K562 (cell line): Measurements from ENCODE around the gene NACA2. TPM values are rescaled to one million over a fixed set of nuclear protein-coding genes. Genes with fewer than 3 reads are reported as not detected.

Experiments used
- ATAC-seq: fragments of 200-7000 bp; cut with Tn5 transposase; 3 replicates; pipeline ENCODE4 v1.9.1; 2020; ENCODE audit warnings: moderate library complexity
- BruUV-seq: library from RNA; stranded (reverse); fragments of 400-500 nt; replicated peaks from 2 replicates; lab custom pipeline; 2021; lab: Mats Ljungman, UMichigan
- CTCF ChIA-PET: fragments of 300-600 bp; formaldehyde crosslinking; extraction: SDS; loops from one replicate; lab custom pipeline; 2021; ENCODE audit warnings: low intra/inter-chr PET ratio; lab: Yijun Ruan, JAX
- POLR2A ChIA-PET: fragments of 300-600, 350-650 bp; sonication (Branson Sonifier 250); formaldehyde crosslinking; extraction: SDS; loops from one replicate; lab custom pipeline; 2021; ENCODE audit warnings: antibody characterized with exemption, inconsistent platforms; lab: Yijun Ruan, JAX
- DNase-seq, 4 experiments: peaks; one replicate each; pipeline versions ENCODE4 v3.0.0 to v3.0.0-alpha.2; 2011 to 2018; ENCODE audit warnings: low spot score in 3 of 4, mixed read lengths in 3 of 4; ENCODE audit errors: extremely low read depth in 1 of 4
- FAIRE-seq: peaks from 2 replicates; lab custom pipeline; 2011; peaks lifted over from hg19 to GRCh38; lab: Jason Lieb, UNC
- H2AFZ ChIP-seq: 2 replicates; pipeline ENCODE4 v1.6.0; 2011; ENCODE audit warnings: low read depth, low read length, control low read depth, inconsistent platforms
- H3K27ac ChIP-seq: fragments of 200-600 bp; 3 replicates; pipeline ENCODE4 v1.8.0; 2011; ENCODE audit warnings: low read depth, mild to moderate bottlenecking, control low read depth, inconsistent platforms, low read length, moderate library complexity, mixed read lengths; ENCODE audit errors: extremely low read depth
- H3K27me3 ChIP-seq, 2 experiments: fragments of 300-600 bp in 1 of 2; 2 replicates in 1 of 2; 3 replicates in 1 of 2; pipeline versions ENCODE4 v1.6.0 to v1.8.0; 2011; ENCODE audit warnings: inconsistent platforms in 2 of 2, low read length in 2 of 2, mild to moderate bottlenecking in 1 of 2, mixed read lengths in 1 of 2, moderate library complexity in 1 of 2; ENCODE audit not compliant: control insufficient read depth in 2 of 2, insufficient read depth in 2 of 2
- H3K36me3 ChIP-seq: fragments of 300-600 bp; 3 replicates; pipeline ENCODE4 v1.8.0; 2011; ENCODE audit warnings: mild to moderate bottlenecking, low read length, inconsistent platforms; ENCODE audit not compliant: control insufficient read depth, insufficient read depth
- H3K4me1 ChIP-seq, 2 experiments: fragments of 200-600 bp in 1 of 2; replicated peaks in 1 of 2; 2 replicates in 1 of 2; 3 replicates in 1 of 2; pipeline versions ENCODE4 v1.5.1 to v1.8.0; 2011; ENCODE audit warnings: inconsistent platforms in 2 of 2, low read length in 2 of 2, mild to moderate bottlenecking in 1 of 2, mixed read lengths in 1 of 2, moderate library complexity in 1 of 2; ENCODE audit not compliant: control insufficient read depth in 2 of 2, insufficient read depth in 2 of 2
- H3K4me2 ChIP-seq: 2 replicates; pipeline ENCODE4 v1.6.1; 2011; ENCODE audit warnings: low read length, control low read depth, inconsistent platforms, mixed read lengths; ENCODE audit not compliant: insufficient read depth
- H3K4me3 ChIP-seq: fragments of 200-600 bp; sonication (generic), shearing (Covaris generic); 2 replicates; pipeline ENCODE4 v1.5.1; 2016; ENCODE audit warnings: control low read depth, inconsistent platforms
- H3K79me2 ChIP-seq: fragments of 200-600 bp; 3 replicates; pipeline ENCODE4 v1.8.0; 2011; ENCODE audit warnings: low read length, inconsistent platforms; ENCODE audit not compliant: control insufficient read depth, insufficient read depth
- H3K9ac ChIP-seq, 2 experiments: 2 replicates each; pipeline versions ENCODE4 v1.6.0 to v1.6.1; 2011; ENCODE audit warnings: low read depth in 2 of 2, low read length in 2 of 2, control low read depth in 1 of 2, inconsistent platforms in 1 of 2, mild to moderate bottlenecking in 1 of 2, mixed read lengths in 1 of 2; ENCODE audit not compliant: insufficient read depth in 1 of 2
- H3K9me1 ChIP-seq: one replicate; pipeline ENCODE4 v1.6.0; 2011; ENCODE audit warnings: inconsistent platforms, mild to moderate bottlenecking, low read length, moderate library complexity; ENCODE audit not compliant: control insufficient read depth, insufficient read depth
- H3K9me3 ChIP-seq: replicated peaks from 2 replicates; pipeline ENCODE4 v1.5.1; 2011; ENCODE audit warnings: low read depth, low read length, inconsistent platforms; ENCODE audit not compliant: control insufficient read depth, insufficient read depth
- H4K20me1 ChIP-seq: replicated peaks from 2 replicates; pipeline ENCODE4 v1.6.1; 2011; ENCODE audit warnings: low read length, inconsistent platforms, mixed read lengths; ENCODE audit not compliant: control insufficient read depth, insufficient read depth
- C11orf30 ChIP-seq: fragments of 450-650 bp; IDR thresholded peaks from 2 replicates; pipeline ENCODE4 v1.6.1; 2016; ENCODE audit warnings: low read depth, mild to moderate bottlenecking
- GTF2F1 ChIP-seq: IDR thresholded peaks from 2 replicates; pipeline ENCODE4 v1.6.1; 2011; ENCODE audit warnings: low read depth, low read length, improper control_type of control experiment
- SREBF1 ChIP-seq: fragments of 150-350 bp; IDR thresholded peaks from 2 replicates; pipeline ENCODE4 v1.6.1; 2014; ENCODE audit warnings: antibody characterized with exemption, low read depth, low read length, borderline replicate concordance
- TAF15 ChIP-seq: fragments of 200-400 bp; formaldehyde crosslinking; IDR thresholded peaks from 2 replicates; pipeline ENCODE4 v1.6.1; 2017; ENCODE audit warnings: mild to moderate bottlenecking, low read depth, low read length, moderate library complexity
- ZNF347 ChIP-seq: fragments of 450-650 bp; formaldehyde crosslinking; IDR thresholded peaks from 2 replicates; pipeline ENCODE4 v1.4.0; 2020; ENCODE audit warnings: low read depth, mild to moderate bottlenecking, moderate library complexity
- WGBS: fragments of 100-300 bp; shearing (Covaris generic); methylation state at CpG from one replicate; pipeline ENCODE4 v1.1.6; 2016; ENCODE audit warnings: low coverage, mixed read lengths; ENCODE audit not compliant: insufficient coverage; ENCODE audit errors: missing lambda C conversion rate; 5-methylcytosine and 5-hydroxymethylcytosine counted together
- in situ Hi-C: fragments of 300-500 bp; cut with MboI; formaldehyde crosslinking; loops from 4 replicates; pipeline ENCODE4 v1.15.0; 2018; ENCODE audit warnings: inconsistent platforms, mixed read lengths
- intact Hi-C: fragments of 100-400 bp; cut with micrococcal nuclease; formaldehyde crosslinking; loops from 2 replicates; pipeline ENCODE4 v1.14.2; 2022
- polyA plus RNA-seq, 8 experiments: library from polyadenylated mRNA; depleted of rRNA in 4 of 8; stranded (reverse) in 5 of 8; unstranded in 3 of 8; fragments of >200 nt; fragmentation: Nextera tagmentation in 2 of 8; fragmentation: Illumina TruSeq in 1 of 8; extraction: Ambion mirVana in 2 of 8; extraction: Trizol in 1 of 8; gene quantifications; 2 replicates each; pipeline versions ENCODE4 v1.2.1 to v1.2.3, GENCODE V29; 2011 to 2014; ENCODE audit warnings: inconsistent platforms in 1 of 8, missing spikeins in 1 of 8
- total RNA-seq, 7 experiments: library from RNA; depleted of rRNA in 6 of 7; stranded (reverse); fragments of >200 nt in 6 of 7; fragmentation: Illumina TruSeq in 2 of 7; extraction: Trizol in 2 of 7; gene quantifications; 2 replicates each; pipeline versions ENCODE4 v1.2.1 to v1.2.3, GENCODE V29; 2011 to 2021; ENCODE audit warnings: low replicate concordance in 1 of 7
- TF ChIP-seq, protein P1 (sequence below): fragments of 450-650 bp; IDR thresholded peaks from 2 replicates; pipeline ENCODE4 v1.7.0; 2016; ENCODE audit warnings: borderline replicate concordance
- TF ChIP-seq, protein P2 (sequence below), 3 experiments: fragments of 200-800 bp in 1 of 3; fragments of 250-450 bp in 1 of 3; fragments of 450-650 bp in 1 of 3; sonication (Bioruptor Pico) in 1 of 3; sonication (Bioruptor generic) in 1 of 3; formaldehyde crosslinking in 1 of 3; IDR thresholded peaks; 2 replicates each; pipeline versions ENCODE4 v1.6.1 to v1.8.0; 2016 to 2022; ENCODE audit warnings: mild to moderate bottlenecking in 2 of 3, missing genetic modification characterization in 2 of 3, missing compliant biosample characterization in 1 of 3, moderate library complexity in 1 of 3
- TF ChIP-seq, protein P3 (sequence below), 2 experiments: fragments of 450-650 bp in 1 of 2; IDR thresholded peaks; 2 replicates each; pipeline ENCODE4 v1.6.1; 2011 to 2017; ENCODE audit warnings: low read depth in 2 of 2, antibody characterized with exemption in 1 of 2, borderline replicate concordance in 1 of 2, low read length in 1 of 2, mild to moderate bottlenecking in 1 of 2, mixed read lengths in 1 of 2; ENCODE audit not compliant: control insufficient read depth in 1 of 2

The NACA2 gene
- total and polyA plus RNA-seq, 9 of the 15 experiments (the other 6 are each of a cell fraction or from before 2014, with no cell fraction given), result 0.13 to 0.29 (median 0.23) TPM; not detected in 4

DNA sequence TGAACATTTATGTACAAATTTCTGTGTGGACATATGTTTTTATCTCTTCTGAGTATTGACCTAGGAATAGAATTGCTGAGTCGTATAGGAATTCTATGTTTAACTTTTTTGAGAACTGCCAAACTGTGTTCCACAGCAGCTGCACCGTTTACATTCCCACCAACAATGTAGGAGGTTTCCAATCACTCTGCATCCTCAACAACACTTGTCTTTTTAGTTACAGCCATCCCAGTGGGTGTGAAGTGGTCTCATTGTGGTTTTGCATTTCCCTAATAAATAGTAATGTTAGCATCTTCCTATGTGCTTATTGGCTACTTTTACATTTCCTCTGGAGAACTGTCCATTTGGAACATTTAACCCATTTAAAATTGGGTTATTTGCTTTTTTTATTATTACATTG lies 36.6 kb upstream of the NACA2 start:
- ChIA-PET POLR2A (no interaction called here), CTCF (no interaction called here)
- no peaks in the 10 kb centered on the region for H3K9me3 ChIP-seq
- H3K4me3 ChIP-seq, result no peak overlapping the region
- in situ Hi-C loops (no loop called here), intact Hi-C loops (no loop called here)
- no peaks in the 10 kb centered on the region for H4K20me1 ChIP-seq
- no peak for FAIRE-seq
- H3K9ac ChIP-seq, result no peak overlapping the region
- TF ChIP-seq, protein P1, sequence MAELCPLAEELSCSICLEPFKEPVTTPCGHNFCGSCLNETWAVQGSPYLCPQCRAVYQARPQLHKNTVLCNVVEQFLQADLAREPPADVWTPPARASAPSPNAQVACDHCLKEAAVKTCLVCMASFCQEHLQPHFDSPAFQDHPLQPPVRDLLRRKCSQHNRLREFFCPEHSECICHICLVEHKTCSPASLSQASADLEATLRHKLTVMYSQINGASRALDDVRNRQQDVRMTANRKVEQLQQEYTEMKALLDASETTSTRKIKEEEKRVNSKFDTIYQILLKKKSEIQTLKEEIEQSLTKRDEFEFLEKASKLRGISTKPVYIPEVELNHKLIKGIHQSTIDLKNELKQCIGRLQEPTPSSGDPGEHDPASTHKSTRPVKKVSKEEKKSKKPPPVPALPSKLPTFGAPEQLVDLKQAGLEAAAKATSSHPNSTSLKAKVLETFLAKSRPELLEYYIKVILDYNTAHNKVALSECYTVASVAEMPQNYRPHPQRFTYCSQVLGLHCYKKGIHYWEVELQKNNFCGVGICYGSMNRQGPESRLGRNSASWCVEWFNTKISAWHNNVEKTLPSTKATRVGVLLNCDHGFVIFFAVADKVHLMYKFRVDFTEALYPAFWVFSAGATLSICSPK, result no peak
- TF ChIP-seq C11orf30 (0 out of 2 replicates have a peak, but pooled peaks have one; percentile 13), SREBF1 (no peak), GTF2F1 (no peak), ZNF347 (CRISPR knock-in tag) (no peak), TAF15 (no peak)
- TF ChIP-seq, protein P2, sequence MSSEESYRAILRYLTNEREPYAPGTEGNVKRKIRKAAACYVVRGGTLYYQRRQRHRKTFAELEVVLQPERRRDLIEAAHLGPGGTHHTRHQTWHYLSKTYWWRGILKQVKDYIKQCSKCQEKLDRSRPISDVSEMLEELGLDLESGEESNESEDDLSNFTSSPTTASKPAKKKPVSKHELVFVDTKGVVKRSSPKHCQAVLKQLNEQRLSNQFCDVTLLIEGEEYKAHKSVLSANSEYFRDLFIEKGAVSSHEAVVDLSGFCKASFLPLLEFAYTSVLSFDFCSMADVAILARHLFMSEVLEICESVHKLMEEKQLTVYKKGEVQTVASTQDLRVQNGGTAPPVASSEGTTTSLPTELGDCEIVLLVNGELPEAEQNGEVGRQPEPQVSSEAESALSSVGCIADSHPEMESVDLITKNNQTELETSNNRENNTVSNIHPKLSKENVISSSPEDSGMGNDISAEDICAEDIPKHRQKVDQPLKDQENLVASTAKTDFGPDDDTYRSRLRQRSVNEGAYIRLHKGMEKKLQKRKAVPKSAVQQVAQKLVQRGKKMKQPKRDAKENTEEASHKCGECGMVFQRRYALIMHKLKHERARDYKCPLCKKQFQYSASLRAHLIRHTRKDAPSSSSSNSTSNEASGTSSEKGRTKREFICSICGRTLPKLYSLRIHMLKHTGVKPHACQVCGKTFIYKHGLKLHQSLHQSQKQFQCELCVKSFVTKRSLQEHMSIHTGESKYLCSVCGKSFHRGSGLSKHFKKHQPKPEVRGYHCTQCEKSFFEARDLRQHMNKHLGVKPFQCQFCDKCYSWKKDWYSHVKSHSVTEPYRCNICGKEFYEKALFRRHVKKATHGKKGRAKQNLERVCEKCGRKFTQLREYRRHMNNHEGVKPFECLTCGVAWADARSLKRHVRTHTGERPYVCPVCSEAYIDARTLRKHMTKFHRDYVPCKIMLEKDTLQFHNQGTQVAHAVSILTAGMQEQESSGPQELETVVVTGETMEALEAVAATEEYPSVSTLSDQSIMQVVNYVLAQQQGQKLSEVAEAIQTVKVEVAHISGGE (CRISPR knock-in tag; IDR thresholded peaks at IDR 0.05), result peak in 1 of 3 experiments; percentile 90; a peak in 2 of 6 replicates
- TF ChIP-seq, protein P3, sequence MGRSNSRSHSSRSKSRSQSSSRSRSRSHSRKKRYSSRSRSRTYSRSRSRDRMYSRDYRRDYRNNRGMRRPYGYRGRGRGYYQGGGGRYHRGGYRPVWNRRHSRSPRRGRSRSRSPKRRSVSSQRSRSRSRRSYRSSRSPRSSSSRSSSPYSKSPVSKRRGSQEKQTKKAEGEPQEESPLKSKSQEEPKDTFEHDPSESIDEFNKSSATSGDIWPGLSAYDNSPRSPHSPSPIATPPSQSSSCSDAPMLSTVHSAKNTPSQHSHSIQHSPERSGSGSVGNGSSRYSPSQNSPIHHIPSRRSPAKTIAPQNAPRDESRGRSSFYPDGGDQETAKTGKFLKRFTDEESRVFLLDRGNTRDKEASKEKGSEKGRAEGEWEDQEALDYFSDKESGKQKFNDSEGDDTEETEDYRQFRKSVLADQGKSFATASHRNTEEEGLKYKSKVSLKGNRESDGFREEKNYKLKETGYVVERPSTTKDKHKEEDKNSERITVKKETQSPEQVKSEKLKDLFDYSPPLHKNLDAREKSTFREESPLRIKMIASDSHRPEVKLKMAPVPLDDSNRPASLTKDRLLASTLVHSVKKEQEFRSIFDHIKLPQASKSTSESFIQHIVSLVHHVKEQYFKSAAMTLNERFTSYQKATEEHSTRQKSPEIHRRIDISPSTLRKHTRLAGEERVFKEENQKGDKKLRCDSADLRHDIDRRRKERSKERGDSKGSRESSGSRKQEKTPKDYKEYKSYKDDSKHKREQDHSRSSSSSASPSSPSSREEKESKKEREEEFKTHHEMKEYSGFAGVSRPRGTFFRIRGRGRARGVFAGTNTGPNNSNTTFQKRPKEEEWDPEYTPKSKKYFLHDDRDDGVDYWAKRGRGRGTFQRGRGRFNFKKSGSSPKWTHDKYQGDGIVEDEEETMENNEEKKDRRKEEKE (IDR thresholded peaks at IDR 0.05; ENCODE audit: borderline replicate concordance in 1 of 2, control insufficient read depth in 1 of 2, low read depth in 2 of 2, low read length in 1 of 2), result no peak
- no peak overlapping the region for H2AFZ ChIP-seq
- H3K27me3 ChIP-seq, result no peaks in the 10 kb centered on the region; a peak in 2 of 5 replicates
- H3K79me2 ChIP-seq, result no peaks in the 10 kb centered on the region
- DNase-seq, result no peak
- no peak overlapping the region for H3K4me2 ChIP-seq
- WGBS, result 0% methylated on average over 2 of the region's 2 CpGs
- H3K36me3 ChIP-seq, result no peaks in the 10 kb centered on the region
- no peaks in the 10 kb centered on the region for H3K9me1 ChIP-seq
- no peak for ATAC-seq
- BruUV-seq, result no TSS peak
- H3K27ac ChIP-seq, result no peak overlapping the region
- no peaks in the 10 kb centered on the region for H3K4me1 ChIP-seq
